GM19351 (cell line): ENCODE measurements around the gene PTPN13.

Experiments used
- ATAC-seq: cut with Tn5 transposase; IDR thresholded peaks from one replicate; pipeline ENCODE4 v1.9.1; 2021; ENCODE audit warnings: mild to moderate bottlenecking, moderate library complexity; ENCODE audit not compliant: unreplicated experiment

The PTPN13 gene

DNA sequence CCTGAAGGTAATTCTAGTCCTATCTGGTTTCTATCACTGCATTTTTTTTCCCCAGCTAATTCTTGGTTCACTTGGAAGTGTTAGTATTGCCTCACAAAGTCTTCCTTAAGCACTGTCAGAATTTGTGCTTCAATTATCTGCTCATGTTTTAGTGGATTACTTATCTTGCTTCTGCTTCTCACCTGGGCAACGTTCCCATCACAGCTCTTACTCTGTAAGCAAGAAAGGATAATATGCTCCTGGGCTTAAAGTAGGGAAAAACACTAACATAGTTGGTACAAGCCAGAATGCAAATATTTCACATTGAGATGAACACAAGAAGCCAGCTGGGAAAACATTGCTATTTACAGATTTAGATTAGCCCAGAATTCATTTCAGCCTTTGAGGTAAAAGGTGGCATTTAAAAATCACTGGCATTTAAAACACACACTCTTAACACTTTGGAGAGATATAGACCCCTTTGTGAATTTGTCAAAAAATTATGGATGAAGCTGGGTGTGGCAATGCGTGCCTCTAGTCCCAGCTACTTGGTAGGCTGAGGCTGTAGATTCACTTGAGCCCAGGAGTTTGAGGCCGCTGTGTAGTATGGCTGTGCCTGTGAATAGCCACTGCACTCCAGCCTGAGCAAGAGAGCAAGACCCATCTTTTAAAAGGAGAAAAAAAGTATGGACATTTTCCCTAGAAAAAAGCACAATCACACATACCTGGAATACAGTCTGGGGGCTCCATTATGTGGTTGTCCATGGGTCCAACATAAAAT lies 6.6 kb upstream of the PTPN13 start:
- ATAC-seq = no peak

DNA sequence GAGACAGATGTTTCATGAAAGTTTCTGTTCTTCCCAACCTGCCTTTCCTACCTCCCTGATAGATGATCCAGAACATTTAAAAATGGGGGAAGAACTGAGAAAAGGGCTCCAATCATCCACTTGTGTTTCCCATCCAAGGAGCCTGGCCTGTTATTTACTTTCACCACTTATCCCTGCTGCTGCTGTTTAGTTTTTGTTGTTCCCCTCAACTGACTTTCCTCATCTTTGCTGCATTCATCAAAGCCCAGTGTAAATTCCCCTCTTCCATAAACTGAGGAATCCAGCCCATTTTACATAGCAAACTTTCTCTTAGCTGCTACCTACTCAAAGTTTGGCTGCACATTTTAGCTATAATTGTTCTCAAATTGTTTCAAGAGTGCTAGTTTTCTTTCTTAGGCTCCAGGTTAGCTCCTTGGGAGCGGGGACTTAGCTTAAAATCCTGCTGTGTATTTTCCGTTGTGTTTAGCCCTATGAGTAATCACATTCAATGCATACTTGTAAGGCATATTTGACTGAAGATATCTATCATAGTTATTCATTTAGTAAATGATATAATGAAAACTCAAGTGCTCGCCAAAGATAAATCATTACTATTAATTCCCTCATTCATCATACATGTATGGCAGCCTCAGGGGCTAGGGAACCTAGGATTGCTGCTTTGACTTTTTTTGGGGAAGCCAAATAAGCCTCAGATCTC lies 1.4 kb upstream of the PTPN13 start:
- ATAC-seq = no peak

DNA sequence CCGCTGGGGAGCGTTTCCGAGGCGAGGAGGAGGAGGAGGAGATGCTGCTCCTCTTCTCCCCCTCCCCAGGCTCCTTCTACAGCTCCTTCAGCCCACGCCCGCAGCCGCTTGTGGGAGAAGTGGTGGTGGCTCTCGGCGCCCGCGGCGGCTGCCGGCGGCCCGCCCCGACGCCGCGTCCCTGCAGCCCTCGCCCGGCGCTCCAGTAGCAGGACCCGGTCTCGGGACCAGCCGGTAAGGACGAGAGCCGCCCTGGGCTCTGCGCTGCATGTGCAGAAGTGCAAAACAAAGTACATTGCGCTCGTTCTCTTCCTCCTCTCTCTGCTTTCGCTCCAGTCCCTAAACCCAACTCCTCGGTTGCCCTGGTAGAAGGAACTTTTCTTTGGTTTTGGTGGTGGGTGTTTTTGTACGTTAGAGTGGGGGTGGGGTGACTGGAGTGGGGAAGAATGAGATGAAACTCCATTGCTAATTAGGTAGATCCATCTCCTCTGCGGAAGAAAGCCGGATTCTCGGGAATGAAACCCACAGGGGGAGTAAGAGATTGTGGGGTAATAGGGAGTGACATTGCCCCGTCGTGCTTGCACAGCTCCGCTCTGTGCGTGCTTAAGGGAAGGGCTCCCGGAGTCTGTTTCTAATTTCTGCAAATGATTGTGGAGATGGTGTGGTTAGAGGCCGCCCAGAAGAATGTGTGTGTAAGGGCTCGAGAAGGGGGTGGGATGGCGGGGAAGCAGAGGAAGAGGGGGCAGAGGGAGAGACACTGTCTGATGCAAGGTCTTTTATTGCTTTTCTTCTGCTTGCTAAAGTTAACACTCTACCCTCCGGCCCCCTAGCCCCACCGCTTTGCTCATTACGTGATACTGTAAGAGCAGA lies 677 bp downstream of the PTPN13 start:
- ATAC-seq = peak; percentile 21

DNA sequence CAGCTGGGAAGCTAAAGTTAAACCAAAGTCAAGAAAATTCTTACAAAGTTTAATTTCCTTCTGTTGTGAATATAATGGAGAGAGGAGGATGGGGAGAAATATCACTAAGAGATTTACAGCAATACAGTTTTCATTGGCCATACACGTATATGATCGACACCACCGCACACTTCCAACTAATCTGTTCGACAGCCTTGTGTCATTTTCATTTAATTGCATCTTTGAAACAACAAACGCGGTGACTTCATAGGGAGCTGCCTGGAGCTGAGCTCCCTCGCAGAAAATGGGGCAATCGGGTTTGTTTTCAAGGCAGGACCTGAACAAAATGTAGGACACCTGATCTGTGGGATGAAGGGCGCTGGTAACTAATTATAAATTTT lies 1.3 kb downstream of the PTPN13 start:
- no peak for ATAC-seq

DNA sequence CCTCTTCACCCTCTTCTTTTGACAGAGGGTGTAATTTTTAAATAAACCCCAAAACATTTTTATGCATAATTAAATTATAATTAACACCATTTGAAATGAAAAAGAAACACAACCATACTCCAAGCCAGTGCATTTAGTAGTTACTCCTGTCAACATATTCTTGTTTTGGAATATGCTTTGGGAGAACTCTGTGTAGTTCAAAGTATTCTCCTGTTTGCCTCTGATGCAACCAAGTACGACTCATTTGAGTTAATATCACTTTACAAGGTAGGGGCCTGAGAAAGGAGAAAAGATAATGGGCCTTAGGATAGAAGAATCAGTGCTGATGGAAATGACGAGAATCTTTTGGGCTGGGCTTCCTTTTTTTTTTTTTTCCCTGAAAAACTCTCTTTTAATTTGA lies 2.7 kb downstream of the PTPN13 start:
- ATAC-seq = no peak

DNA sequence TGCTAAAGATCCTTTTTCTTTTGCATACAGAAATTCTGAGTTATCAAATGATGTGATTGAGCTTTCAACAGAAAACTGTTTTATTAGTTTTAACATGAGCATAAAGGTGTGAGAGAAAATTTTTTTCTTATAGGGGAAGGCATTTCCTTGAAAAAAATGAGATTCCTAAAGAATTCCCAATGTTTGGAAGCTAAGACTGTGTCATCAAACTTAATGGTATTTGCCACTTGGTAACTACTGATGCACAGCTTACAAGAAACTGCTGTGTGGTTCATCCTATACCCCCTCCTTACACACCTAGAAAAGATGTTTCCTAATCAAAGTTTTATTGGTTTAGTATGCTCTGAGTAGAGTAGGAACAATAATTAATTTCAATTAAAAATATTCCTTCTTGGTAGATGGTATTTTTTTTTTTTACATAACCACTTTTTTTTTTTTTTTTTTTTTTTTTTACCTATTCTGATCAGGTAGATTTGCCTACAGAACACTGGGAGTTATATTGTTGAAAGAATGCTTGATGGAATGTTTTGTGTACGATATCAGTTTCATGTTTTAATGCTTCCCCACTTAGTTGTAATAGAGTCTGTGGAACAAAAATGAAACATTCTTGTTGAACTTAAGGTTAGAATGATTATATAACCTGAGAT lies 6.0 kb downstream of the PTPN13 start:
- no peak for ATAC-seq

DNA sequence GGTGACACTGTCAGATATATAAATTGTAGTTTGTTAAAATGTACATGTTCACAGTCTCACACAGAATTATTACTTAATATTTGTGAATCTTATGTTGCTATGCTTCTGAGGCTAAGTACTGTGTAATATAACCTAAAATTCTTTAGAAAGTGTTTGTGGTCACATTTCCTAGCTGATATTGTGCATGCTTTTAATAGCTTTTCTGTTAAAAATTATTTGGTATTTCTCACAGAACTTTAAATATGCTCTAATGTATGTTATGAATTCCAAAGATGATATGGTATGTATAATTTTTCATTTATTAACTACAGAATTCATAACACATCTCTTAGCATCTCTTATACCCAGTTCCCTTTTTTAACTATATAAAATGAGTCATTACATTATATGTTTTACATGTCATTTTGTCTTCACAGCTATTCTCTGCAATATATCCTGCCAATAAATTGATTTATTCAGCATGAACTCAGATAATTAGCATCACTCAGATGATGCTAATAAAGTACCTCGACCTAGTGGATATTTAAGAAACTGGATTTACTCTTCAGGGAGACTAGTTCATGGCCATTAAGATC lies 9.3 kb downstream of the PTPN13 start:
- ATAC-seq = peak; percentile 78

DNA sequence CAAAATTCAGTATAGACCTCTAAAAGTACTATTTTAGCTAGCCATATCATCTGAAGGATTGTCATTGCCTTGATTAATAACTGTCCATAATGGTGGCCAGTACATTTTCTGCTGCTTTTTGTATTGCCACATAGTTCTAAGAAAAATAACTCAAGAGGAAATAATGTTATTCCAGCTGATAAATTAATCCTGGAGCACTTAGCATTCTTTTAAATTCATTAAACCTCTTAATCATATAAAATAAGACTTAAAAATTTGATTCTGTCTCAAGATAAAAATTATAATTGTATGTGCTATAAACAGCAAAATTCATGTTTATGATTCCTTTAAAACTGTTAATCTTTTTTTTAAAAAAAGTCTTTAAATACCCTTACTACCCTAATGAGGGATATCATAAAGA lies 12.7 kb downstream of the PTPN13 start:
- no peak for ATAC-seq

DNA sequence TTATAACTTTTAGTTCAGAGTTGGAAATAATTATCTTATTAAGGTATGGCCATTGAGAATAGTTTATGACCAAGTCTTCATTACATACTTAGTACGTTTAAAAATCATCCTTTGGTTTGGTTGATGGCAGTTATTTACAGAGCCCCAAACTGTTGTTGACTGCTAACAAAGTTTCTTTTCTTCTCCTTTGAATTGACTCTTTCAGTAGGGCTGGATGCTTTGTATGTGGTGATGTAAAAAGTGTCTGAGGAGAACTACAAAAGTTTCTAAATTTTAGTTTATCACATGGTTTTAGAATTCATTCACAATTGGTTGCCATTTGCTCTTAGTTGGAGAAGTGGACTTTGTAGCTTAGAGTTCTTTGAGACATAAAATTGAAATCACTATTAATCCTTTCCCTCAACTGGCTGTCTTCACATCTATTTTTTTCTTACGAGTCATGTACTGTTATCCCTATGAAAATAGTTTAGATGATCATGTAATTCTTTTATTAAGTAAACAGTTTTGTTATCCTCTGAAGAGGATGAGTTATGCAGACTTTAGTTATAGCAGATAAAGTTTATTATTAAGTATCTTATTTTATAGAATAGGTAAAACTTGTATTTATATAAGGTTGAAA lies 14.8 kb downstream of the PTPN13 start:
- no peak for ATAC-seq

DNA sequence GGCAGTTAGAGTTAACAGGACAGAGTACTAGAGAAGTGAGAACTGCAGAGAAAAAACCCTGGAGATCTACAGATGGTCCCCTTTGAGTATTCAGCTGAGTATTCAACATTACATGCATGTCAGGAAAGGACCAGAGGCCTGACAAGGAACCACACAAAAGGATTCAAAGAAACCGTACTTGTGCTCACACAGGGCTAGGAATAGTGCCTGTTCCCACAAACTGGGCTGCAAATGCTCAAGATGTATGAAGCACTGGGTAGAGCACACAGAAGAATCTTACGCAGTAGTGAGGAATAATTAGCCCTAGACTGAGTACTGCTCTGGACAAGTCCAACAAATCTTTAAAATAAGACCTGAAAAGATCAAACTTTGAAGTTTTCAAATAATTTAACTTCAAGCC lies 17.6 kb downstream of the PTPN13 start:
- no peak for ATAC-seq

DNA sequence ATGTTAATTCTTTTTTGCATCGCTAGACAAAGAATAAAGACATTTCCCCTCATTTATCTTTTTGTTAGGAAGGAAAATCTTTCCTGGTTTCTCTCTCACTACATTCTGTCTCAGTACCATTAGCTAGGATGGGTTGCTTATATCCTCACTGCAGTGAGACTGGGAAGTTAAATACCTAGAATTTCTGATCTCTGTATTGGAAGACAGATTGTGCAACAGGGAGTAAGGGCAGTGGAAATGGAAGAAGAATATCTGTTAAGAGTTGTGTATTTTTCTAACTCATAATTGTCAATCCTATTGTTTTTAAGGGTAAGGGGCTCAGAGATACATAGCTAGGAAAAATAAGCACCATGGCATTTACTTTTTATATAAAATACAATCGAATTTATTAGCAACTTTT lies 19.6 kb downstream of the PTPN13 start:
- ATAC-seq = no peak

DNA sequence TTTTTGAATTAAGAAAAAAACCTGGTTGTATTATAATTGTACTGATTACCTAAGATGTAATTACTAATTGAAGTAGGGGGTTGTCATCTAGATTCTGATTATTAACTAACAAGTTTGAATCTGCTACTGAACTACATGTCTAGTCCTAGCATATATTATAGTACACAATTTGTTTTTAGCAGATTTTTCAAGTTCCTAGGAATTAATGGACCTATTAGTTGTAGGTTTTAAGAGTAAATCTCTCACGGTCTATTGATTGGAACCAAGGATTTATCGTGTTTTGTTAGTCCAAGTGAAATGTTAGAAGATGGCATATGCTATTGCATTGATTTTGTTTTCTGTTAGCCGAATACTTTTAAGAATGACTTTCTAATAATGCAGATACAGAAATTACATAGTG lies 20.8 kb downstream of the PTPN13 start:
- ATAC-seq = no peak

DNA sequence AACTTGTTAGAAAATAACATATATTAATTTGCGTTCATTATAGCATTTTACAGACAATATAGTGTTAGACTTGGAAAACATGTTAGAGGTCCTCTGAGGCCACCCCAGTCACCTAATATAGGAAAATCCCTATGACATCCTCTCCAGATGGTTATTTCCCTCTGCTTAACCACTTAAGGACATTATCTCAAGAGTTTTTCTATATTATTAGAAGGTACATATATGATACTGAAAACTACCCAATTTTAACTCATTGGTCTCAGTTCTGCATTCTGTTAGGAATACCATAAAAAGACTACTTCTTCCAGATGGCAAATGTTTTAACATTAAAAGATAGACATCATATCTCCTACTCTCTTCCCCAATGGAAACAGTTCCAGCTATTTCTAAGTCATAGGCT lies 21.4 kb downstream of the PTPN13 start:
- ATAC-seq = peak; percentile 73

DNA sequence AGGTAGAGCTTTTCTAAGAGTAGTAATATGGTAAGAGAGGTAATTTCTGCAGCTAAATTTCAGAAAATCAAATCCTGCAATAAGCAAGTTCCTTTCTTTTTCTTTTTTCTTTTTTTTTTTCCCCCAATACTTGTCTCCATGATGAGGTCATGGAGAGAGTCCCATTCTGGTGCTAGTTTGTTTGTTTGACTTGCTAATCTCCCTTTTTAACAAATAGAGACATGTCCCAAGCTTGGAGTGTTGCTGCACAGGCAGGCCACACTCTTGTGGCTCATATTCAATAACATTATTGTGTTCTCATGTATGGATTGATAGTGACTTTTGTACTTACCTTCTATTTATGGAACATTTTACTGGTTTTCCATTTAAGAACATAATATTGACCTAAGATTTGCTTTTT lies 25.5 kb downstream of the PTPN13 start:
- no peak for ATAC-seq

DNA sequence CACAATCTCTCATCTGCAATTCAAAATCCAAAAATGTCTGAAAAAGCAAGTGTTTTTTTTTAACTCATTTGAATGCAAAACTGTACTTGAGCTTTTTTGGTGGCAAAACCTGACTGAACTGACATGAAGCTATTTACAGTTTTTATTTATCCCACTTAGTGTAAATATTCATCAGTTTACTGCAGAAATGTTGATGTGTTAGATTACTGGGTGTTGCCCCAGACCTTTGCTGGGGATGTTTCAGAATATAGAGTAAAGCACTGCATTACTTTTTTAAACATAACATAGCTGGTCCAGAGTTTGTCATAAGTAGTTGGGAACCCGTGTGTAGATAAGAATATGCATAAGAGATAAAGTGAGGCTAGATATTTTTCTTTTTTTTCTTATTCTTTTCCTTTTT lies 27.3 kb downstream of the PTPN13 start:
- no peak for ATAC-seq

DNA sequence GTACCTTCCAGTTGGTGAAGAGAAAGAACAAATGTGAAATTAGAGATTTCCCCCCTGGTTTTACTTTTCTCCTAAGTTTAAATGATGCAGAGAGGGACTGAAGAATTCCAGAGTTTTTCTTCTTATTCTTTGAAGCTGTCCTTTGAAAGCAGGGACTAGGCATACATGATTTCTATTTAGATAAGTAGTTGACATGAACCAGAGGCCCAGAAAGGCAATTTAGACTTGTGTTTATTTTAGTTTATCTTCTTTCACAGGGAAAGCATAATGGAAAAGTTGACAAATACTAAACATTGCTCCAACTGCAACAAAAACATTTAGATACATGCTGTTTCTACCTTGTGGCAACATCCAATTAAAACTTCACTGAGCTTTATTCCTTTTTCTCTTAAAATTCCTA lies 32.0 kb downstream of the PTPN13 start:
- ATAC-seq = no peak

DNA sequence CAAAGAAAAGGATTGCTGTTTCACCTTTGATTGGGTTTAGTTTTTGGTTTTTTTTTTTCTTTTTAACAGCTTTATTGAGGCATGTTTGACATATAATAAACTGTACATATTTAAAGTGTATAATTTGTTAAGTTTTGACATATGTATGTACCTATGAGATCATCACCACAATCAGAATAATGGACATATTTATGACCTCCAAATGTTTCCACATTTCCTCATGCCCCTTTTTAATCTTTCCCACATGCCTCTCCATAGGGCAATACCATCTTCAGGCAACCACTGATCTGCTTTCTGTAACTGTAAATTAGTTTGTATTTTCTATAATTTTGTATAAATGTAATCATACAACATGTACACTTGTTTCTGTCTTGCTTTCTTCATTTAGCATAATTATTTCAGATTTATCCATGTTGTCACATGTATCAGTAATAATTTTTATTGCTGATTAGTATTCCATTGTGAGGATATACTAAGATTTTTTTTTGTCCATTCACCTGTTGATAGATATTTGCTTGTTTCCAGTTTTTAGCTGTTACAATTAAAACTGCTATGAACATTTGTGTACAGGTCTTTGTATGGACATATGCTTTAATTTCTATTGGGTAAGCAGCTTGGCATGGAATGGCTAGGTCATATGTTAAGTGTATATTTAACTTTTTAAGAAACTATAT lies 33.5 kb downstream of the PTPN13 start:
- ATAC-seq = no peak

DNA sequence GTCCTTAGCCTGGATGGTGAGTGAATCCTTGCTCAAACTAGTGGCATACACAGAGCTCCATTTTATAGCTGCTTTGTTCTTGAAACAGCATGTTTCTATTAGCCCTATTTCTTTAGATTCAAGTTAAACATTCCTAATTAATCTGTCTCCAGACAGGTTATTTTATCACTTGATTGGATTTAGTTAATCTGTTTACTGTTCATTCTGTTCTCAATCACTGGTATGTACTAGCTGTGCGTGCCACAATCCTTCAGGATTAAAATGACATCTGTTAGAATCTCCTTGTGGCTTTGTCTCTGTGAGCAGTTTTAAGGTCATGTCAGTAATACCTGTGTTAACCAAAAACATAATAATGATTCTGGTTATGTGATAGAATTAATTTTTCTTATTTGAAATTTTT lies 36.5 kb downstream of the PTPN13 start:
- no peak for ATAC-seq

DNA sequence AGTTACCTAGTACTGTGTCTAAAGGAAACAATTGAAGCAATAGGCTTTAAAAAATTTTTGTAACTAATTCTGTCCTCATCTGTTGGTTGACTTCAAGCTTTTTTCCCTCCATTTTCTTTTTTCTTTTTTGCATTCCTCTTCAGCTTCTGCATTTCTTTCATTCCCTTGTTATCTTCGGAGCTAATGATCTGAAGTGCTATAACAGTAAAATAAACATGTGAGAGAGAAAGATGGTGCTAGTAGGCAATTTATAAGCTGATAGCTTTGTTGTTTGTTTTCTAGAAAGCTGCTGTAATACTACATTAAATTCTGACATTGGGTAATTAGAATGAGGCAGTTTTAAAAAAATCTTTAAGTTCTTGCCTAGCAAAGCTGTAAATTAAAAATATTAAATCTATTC lies 37.1 kb downstream of the PTPN13 start:
- ATAC-seq = no peak

DNA sequence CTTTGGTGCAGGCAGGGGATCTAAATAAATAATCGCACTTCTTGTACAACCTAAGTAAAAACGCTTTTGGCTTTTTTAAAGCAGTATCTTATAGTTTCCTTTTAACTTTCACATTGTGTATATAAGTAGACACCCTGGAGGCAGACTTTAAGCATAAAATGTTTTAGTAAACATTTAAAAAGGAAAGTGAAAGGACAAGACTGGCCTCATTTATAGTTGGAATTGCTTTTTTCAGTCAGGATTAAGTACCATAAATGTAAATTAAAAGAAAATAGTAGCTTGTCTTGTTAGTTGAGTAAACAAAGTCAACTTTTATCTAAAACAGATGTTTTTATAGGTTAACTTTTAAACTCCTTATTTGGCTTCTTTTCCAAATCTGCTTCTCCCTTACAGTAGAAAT lies 39.7 kb downstream of the PTPN13 start:
- ATAC-seq = no peak
